CD4-positive, alpha-beta T cell treated with Interferon alpha-2 for 1 hour (primary cell): ENCODE results near the gene LRRC4C.
"Not testable (repeated sequence)": the region's sequence is repeated elsewhere in the genome, so short reads cannot be mapped to it uniquely, and the experiment has no call there.

ENCODE experiments used
- DNase-seq, 2 donors: peaks; one replicate each; pipeline ENCODE4 v3.0.0-alpha.2; 2020 to 2022

Gene LRRC4C

DNA sequence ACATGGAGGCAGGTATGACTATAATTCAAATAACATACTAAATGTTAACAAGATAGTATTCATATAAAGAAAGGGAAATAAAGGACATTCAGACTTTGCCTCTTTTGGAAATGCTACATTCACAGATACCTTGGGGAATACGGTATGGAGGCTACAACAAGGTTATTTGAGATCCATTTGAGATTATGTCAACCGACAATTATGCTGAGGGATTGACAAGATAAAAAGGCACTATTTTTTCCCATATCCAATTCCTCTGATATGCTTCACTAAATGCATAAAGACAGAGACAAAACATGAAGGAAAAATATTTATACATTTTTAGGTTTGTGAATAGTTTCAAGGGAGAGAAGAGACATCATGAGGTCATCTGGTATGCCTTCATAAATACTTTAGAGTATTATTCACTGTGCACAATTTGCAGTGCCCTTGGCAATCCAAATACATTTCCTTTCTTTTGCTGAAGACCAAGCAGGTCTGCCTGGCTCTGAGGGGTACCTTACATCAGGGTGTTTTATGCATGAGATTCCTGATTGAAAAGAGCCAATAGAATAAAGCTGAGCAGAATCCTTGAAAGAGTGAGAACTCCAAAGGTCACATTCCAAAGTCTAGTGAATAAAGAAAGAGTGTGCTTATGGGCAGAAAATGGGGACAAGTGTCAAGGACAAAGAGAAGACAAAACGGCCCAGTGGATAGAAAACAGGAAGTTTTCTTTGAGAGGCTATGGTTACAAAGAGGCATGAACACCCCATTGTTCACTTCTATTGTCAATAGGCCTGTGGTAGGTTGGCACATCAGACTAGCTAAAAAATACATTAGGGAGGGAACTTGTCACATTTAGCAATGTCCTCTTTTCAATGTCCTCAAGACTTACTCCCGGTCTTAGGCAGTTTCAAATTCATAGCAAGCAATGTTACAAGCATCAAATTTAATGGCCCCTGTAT, 455.8 kb downstream of the LRRC4C start:
- DNase-seq = no peak

- no peak for DNase-seq
Observed at GRCh38 chr11:40998920-40999319, 460.5 kb downstream of the LRRC4C start.

- DNase-seq = no peak
Observed at GRCh38 chr11:40987776-40988435, 471.5 kb downstream of the LRRC4C start.

GRCh38 chr11:40986320-40986719, 473.1 kb downstream of the LRRC4C start:
- no peak for DNase-seq

DNA sequence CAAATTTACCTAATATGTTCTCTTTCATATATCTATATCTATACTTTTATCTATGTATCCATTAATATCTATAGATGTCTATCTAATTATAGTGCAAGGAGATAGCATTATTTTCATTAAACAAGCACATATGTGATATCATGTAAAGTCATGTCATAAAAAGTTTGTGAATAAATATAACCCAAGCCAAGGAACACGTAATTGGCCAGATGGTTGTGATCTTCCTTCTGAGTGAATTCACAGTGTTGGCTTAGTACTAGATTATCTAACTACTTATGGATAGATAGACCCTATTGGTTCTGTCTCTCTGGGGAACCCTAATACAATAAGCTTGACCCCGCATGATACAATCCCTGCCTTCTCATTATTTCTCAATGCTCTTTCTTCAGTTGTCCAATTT, 484.4 kb downstream of the LRRC4C start:
- DNase-seq = no peak

DNA sequence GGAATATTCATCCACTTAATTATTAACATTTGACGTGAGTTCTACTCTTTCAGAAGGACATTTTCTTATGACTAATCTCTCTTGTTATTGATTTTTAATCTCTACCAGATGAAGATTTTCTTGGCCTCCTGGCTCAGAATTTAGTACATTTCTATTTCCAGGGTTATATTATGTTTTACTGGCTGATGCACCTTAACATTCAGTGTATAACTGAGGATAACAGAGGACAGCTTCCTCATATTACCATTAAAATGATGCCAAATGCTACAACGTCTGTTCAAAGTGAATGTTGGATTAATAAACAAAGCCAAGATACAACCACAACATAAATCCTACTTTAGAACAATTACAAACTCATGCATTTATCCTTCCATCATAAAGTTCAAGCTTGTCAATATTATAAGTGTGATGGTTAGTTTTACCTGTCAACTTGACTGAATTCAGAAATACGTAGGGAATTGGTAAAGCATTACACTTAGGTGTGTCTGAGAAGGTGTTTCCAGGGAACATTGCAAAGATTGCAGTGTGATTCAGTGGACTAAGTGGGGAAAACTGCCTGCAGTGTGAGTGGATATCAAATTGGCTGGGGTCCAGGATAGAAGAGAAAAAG, 485.2 kb downstream of the LRRC4C start:
- no peak for DNase-seq

DNA sequence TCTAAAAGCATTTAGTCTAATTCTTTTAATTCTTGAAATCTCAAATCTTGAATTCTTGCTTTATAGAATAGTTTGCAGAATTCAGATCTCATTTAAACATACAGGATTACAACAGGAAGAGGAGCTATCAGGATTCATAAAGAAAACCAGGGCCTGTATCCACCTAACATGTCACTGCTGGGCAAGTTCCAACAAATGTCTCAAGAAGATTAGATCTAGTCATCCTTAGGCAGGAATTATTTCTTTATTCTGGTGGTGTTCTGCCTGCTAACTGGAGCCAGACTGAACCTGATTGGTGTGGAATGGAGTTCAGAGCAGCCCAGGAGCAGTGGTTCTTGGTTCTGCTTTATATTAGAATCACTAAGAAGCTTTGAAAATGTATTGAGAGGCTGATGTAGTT, 500.7 kb downstream of the LRRC4C start:
- DNase-seq = no peak

GRCh38 chr11:40952479-40952878, 507.0 kb downstream of the LRRC4C start:
- DNase-seq = no peak

GRCh38 chr11:40938002-40938401, 521.5 kb downstream of the LRRC4C start:
- DNase-seq = no peak

- DNase-seq = no peak
Observed at GRCh38 chr11:40924915-40925314, 534.5 kb downstream of the LRRC4C start.

DNA sequence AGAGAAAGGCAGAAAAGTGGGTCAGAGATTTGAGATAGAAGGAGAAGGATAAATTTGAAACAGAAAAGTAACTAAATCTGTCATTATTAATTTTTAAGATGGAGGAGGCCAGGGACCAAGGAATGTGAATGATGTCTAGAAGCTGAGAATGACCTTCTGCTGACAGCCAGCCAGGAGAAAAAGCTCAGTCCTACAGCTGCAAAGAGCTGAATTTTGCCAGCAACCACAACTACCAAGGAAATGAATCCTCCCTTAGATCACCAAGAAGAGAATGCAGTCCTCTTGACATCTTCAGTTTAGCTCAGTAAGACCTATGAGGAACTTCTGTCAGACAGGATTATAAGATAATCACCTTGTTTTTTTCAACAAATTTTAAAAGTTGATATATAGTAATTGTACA, 538.2 kb downstream of the LRRC4C start:
- DNase-seq = no peak

GRCh38 chr11:40910774-40911173, 548.7 kb downstream of the LRRC4C start:
- DNase-seq = not testable (repeated sequence)

GRCh38 chr11:40894501-40894900, 565.0 kb downstream of the LRRC4C start:
- no peak for DNase-seq

DNA sequence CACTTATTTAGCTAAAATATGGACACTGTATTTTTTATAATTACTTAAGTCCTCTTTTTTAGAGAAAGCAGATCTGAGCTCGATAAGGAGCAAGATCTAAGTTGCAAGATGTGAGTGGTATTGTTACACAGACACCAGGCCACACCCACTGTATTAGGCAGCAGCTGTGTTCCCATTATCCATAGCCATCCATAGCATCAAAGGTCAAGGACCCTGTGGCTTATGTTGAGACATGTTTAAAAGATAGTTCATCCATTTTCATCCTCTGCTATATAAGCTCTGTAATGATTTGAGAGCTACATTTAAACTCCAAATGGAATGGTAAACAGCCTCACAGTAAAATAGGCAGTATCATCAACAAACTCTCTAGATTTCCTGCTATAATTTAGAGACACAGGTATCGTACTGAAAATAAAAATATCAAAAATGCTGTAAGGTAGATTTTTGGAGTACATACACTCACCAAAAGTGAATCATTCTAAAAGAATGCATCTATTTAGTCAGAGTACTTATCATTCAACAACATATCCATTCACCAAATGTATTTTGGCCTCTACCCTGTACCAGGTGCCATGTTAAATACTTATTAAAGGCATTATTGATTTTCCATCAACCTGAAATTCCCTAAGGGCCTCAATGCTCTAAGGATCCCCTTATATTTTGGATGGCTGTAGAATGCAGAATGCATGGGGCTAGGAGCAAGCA, 574.0 kb downstream of the LRRC4C start:
- DNase-seq = no peak

- no peak for DNase-seq
Observed at GRCh38 chr11:40882301-40882700, 577.2 kb downstream of the LRRC4C start.

DNA sequence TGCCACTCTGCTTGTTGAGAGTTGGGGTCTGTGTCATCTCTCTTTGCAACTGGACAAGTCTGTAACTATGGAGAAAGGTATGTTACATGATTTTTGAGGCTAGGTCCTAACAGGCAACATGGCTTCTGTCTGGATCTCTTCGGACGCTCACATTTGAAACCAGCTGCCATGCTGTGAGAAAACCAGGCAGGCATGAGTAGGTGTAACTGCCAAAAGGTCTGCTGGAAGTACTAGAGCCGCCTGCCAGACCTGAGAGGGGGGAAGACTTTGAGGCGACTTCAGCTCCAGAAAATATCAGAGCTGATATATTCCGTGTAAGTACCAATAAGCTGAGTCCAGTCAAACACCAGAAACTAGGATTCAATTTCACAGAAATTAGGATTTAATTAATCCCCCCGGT, 579.5 kb downstream of the LRRC4C start:
- DNase-seq = no peak

DNA sequence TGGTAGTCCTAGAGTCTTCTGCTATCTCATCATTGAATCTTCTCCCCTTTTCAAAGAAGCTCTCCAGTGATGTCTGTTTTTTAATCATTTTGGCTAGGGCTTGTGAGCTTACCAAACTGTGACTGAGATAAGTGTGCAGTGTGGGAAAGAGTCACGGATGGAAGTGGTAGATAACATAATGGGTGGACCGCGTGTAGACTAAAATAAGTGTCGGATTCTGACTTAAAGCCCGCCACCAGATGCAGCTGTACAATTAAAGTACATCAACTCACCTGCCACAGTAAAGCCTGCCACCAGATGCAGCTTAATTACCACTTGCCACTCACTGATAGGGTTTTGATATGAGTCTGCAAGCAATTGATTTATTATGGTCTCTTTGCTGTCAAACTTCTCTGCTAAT, 581.5 kb downstream of the LRRC4C start:
- DNase-seq = no peak

- DNase-seq = no peak
Observed at GRCh38 chr11:40877256-40877655, 582.2 kb downstream of the LRRC4C start.

- DNase-seq = no peak
Observed at GRCh38 chr11:40867991-40868632, 591.3 kb downstream of the LRRC4C start.

GRCh38 chr11:40857754-40858153, 601.7 kb downstream of the LRRC4C start:
- DNase-seq = not testable (repeated sequence)

GRCh38 chr11:40842750-40843339, 616.6 kb downstream of the LRRC4C start:
- no peak for DNase-seq

DNA sequence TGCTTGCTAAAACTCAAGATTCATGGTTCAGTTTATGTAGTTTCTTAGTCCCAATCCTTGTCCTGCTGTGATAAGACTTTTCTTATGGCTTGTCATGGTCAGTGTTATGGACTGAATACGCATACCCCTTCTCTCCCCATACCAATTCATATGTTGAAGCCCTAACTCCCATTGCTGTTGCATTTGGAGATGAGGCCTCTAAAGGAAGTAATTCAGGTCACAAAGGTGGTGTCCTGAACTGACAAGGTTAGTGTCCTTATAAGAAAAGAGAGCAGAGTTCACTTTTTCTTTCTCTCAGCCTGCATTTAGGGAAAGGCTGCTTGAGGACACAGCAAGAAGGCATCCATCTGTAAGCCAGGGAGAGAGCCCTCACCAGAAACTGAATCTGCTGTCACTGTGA, 618.2 kb downstream of the LRRC4C start:
- no peak for DNase-seq
